Body of pancreas (tissue), 4 donors: ENCODE measurements around the gene XRCC5. TPM values are rescaled to one million over a fixed set of nuclear protein-coding genes. Genes with fewer than 3 reads are reported as not detected.
A peak's percentile ranks its signal among the peaks of the same experiment; 100 is the strongest.

Experiments used
- ATAC-seq: fragments of 150-250 bp; one replicate; pipeline ENCODE4 v1.9.1; 2016
- DNase-seq, 4 donors: peaks; one replicate each; pipeline ENCODE4 v3.0.0-alpha.2; 2019
- H3K27ac ChIP-seq, 4 donors: fragments of 200-600 bp; sonication (generic); 1 replicate in 3 of 4; 2 replicates in 1 of 4; pipeline versions ENCODE4 v1.5.1 to v1.6.1; 2016 to 2019; ENCODE audit warnings: mild to moderate bottlenecking in 1 of 4, mixed read lengths in 1 of 4, moderate library complexity in 1 of 4
- H3K27me3 ChIP-seq, 2 donors: fragments of 200-600 bp; sonication (generic); one replicate each; pipeline ENCODE4 v1.6.0; 2016; ENCODE audit warnings: mild to moderate bottlenecking in 1 of 2
- H3K36me3 ChIP-seq, 2 donors: fragments of 200-600 bp; sonication (generic); replicated peaks in 1 of 2; 2 replicates each; pipeline ENCODE4 v1.5.1; 2016; ENCODE audit warnings: low read depth in 2 of 2; ENCODE audit not compliant: insufficient read depth in 1 of 2
- H3K4me1 ChIP-seq: fragments of 200-600 bp; sonication (generic); one replicate; pipeline ENCODE4 v1.6.0; 2016
- H3K4me3 ChIP-seq, 2 donors: fragments of 200-600 bp; sonication (generic); 1 replicate in 1 of 2; 2 replicates in 1 of 2; pipeline ENCODE4 v1.5.1; 2016 to 2019
- H3K9me3 ChIP-seq, 3 donors: fragments of 200-600 bp; sonication (generic); 1 replicate in 2 of 3; 2 replicates in 1 of 3; pipeline ENCODE4 v1.5.1; 2016
- POLR2A ChIP-seq, 3 donors: fragments of 450-650 bp; IDR thresholded peaks; one replicate each; pipeline ENCODE4 v1.6.1; 2016; ENCODE audit warnings: antibody characterized with exemption in 3 of 3, mild to moderate bottlenecking in 2 of 3
- WGBS, 2 donors: methylation state at CpG; one replicate each; pipeline ENCODE4 v1.1.5; 2017; 5-methylcytosine and 5-hydroxymethylcytosine counted together
- intact Hi-C: fragments of 100-400 bp; cut with DNase I; formaldehyde crosslinking; loops from one replicate; pipeline ENCODE4 v1.15.1; 2023
- total RNA-seq, 2 donors: library from RNA; depleted of rRNA; stranded (reverse); fragments of >200 nt; gene quantifications; one replicate each; pipeline ENCODE4 v1.1.0, GENCODE V29; 2016
- TF ChIP-seq, protein P1 (sequence below), 7 experiments: fragments of 450-650 bp in 4 of 7; fragments of 200-600 bp in 3 of 7; sonication (generic) in 3 of 7; IDR thresholded peaks; one replicate each; pipeline ENCODE4 v1.5.1; 2016 to 2019; ENCODE audit warnings: antibody characterized with exemption in 7 of 7

XRCC5 gene
- total RNA-seq, 2 donors from 2014 or later, result 74.2 to 74.7 TPM

DNA sequence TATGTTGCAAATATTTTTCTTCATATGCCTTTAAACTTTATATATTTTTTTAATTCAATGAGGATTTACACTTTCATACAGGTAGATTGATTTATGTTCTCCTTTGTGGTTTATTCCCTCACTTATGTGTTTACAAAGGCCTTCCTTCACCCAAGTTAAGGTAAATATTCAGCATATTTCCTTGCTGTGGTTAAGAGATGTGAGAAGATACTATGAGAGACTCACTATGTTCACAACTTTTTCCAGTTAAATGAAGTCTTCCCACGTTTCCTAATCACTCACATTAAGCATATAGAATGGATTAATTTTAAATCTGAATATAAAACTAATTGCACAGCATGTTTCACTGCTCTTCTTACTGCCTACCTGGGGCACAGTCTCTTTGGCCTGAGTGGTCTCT lies 28.1 kb upstream of the XRCC5 start:
- TF ChIP-seq POLR2A (IDR thresholded peaks at IDR 0.05), result no peak
- TF ChIP-seq, protein P1, sequence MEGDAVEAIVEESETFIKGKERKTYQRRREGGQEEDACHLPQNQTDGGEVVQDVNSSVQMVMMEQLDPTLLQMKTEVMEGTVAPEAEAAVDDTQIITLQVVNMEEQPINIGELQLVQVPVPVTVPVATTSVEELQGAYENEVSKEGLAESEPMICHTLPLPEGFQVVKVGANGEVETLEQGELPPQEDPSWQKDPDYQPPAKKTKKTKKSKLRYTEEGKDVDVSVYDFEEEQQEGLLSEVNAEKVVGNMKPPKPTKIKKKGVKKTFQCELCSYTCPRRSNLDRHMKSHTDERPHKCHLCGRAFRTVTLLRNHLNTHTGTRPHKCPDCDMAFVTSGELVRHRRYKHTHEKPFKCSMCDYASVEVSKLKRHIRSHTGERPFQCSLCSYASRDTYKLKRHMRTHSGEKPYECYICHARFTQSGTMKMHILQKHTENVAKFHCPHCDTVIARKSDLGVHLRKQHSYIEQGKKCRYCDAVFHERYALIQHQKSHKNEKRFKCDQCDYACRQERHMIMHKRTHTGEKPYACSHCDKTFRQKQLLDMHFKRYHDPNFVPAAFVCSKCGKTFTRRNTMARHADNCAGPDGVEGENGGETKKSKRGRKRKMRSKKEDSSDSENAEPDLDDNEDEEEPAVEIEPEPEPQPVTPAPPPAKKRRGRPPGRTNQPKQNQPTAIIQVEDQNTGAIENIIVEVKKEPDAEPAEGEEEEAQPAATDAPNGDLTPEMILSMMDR (IDR thresholded peaks at IDR 0.05), result no peak
- WGBS, 2 donors, result 6 to 7% methylated on average over 1 of the region's 1 CpG
- H3K4me1 ChIP-seq, result peaks cover 28% of the 10 kb centered on the region
- no peaks in the 10 kb centered on the region for H3K36me3 ChIP-seq
- H3K27ac ChIP-seq, result peak overlapping the region in 3 of 4 donors; percentile 54 to 59 (median 57)
- intact Hi-C loops, result no loop called here
- no peaks in the 10 kb centered on the region for H3K9me3 ChIP-seq
- no peak overlapping the region for H3K4me3 ChIP-seq
- no peak for DNase-seq
- no peaks in the 10 kb centered on the region for H3K27me3 ChIP-seq
- ATAC-seq, result peak; percentile 5

DNA sequence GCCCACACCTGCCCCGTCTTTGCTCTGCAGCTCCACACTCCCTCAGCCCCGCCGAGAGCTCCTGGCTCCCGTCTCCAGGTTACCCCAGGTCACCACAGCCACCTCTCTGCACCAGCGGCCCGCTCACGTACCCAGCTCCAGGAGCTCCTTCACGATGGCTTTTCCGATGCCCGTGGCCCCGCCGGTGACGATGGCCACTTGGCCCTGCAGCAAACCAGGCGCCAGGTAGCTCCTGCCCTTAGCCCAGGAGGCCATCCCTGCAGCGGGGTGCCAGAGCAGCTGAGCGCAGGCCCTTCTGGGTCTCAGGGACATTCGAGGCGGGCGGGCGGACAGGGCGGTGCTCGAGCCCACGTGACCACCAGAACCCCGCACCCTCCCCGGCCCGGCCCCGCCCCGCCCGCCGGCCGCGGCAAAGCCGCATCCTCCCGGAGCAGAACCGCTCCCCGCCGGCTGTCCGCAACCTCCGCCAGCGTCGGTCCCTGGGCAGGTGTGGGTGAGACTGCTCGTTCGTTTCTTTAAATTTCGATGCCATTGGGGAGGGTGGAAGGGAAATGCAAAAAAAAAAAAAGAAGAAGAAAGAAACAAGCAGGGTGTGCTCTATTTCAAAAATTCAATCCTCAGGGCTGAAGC lies 27.5 kb upstream of the XRCC5 start, which contains the start of the genes PECR and TMEM169:
Gene PECR (minus strand): TSS at position 323 of the 630 bp plus-strand sequence. CDS start 68 bp downstream, at position 255.
Gene TMEM169 (plus strand): TSS at position 433 of the 630 bp plus-strand sequence. CDS start 14,045 bp downstream, outside the sequence.
- intact Hi-C loops, result no loop called here
- Histone ChIP-seq H3K4me3 (peak within 1 kb of the TSS in 1 of 2 donors; percentile 23), H3K4me1 (peaks cover 22% of the 10 kb centered on the region), H3K27me3 (no peaks in the 10 kb centered on the region), H3K9me3 (no peaks in the 10 kb centered on the region), H3K27ac (peak within 1 kb of the TSS in 3 of 4 donors; percentile 54 to 59 (median 57)), H3K36me3 (no peaks in the 10 kb centered on the region)
- TF ChIP-seq POLR2A (IDR thresholded peaks at IDR 0.05), result peak; percentile 37 to 71 (median 69)
- TF ChIP-seq, protein P1 (IDR thresholded peaks at IDR 0.05), result no peak
- 0% methylated on average over 28 to 44 of the region's 44 CpGs for WGBS, 2 donors
- DNase-seq (peak; percentile 80 to 89 (median 85)), ATAC-seq (peak; percentile 95)

DNA sequence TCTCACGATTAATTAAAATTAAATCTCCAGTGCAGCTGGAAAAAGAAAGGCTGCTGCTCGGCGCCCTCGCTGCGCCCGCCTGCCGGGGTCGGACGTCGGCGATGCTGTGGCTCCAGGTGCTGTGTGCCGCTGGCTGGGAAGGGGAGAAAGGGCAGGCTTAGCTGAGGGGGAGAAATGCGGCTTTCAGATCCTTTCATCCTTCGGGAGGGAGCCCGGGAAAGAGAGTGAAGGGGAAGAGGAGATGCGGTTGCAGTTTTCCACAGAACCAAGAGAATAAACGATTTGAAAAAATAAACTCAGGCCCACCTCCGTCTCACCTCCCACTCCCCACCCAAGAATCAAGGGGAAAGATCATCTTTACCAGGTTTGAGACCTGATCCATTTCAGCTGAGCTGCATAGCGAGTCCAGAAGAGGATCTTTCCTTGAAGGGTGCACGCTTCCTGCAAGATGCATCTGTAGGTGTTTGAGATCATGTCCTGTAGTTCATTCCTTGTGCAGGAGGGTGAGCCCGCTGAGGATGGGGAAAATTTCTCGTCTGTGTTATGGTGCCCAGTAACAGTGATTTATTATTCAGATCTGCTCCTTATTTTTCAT lies 26.9 kb upstream of the XRCC5 start:
- Histone ChIP-seq H3K4me3 (peak overlapping the region in 1 of 2 donors; percentile 23), H3K9me3 (no peaks in the 10 kb centered on the region), H3K27me3 (no peaks in the 10 kb centered on the region), H3K36me3 (no peaks in the 10 kb centered on the region), H3K27ac (peak overlapping the region in 3 of 4 donors; percentile 54 to 59 (median 57)), H3K4me1 (peaks cover 22% of the 10 kb centered on the region)
- TF ChIP-seq, protein P1 (IDR thresholded peaks at IDR 0.05), result no peak
- TF ChIP-seq POLR2A (IDR thresholded peaks at IDR 0.05), result no peak
- 12 to 17% methylated on average over 21 to 22 of the region's 22 CpGs for WGBS, 2 donors
- intact Hi-C loops, result no loop called here
- peak in 1 of 4 donors; percentile 16 for DNase-seq
- peak; percentile 38 for ATAC-seq

DNA sequence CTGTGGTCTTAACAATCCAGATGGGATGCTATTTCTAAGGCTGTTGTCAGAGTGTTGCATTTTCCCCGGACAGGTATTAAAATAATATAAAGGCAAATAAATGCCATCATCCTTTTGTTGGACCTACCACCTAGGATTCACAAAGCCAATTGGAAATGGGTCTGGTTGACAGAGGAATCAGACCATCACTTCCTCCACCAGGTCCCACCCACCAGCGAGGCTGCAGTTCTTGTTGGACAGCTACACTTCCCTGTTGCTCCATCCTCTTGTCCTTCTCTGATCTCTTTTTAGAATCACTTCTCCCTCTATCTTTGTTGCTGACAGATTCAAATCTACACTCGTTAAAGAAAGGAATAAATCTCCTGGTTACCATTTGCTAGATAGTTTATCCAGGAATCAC lies 26.3 kb upstream of the XRCC5 start:
- DNase-seq (peak in 1 of 4 donors; percentile 24), ATAC-seq (no peak)
- no peaks in the 10 kb centered on the region for H3K9me3 ChIP-seq
- TF ChIP-seq POLR2A (IDR thresholded peaks at IDR 0.05), result no peak
- TF ChIP-seq, protein P1 (IDR thresholded peaks at IDR 0.05), result no peak
- H3K4me3 ChIP-seq, result no peak overlapping the region
- H3K27ac ChIP-seq, result no peak overlapping the region
- H3K4me1 ChIP-seq, result peaks cover 22% of the 10 kb centered on the region
- H3K27me3 ChIP-seq, result no peaks in the 10 kb centered on the region
- no peaks in the 10 kb centered on the region for H3K36me3 ChIP-seq
- intact Hi-C loops, result no loop called here
- WGBS, 2 donors, result 60 to 68% methylated on average over 3 of the region's 3 CpGs
